OCI-M1 (cell line): ENCODE results near the gene MYDGF.
"Not testable (repeated sequence)": the region's sequence is repeated elsewhere in the genome, so short reads cannot be mapped to it uniquely, and the experiment has no call there.

ENCODE experiments used
- DNase-seq: peaks from one replicate; lab custom pipeline; 2025; lab: John Stamatoyannopoulos, UW

The MYDGF gene

DNA sequence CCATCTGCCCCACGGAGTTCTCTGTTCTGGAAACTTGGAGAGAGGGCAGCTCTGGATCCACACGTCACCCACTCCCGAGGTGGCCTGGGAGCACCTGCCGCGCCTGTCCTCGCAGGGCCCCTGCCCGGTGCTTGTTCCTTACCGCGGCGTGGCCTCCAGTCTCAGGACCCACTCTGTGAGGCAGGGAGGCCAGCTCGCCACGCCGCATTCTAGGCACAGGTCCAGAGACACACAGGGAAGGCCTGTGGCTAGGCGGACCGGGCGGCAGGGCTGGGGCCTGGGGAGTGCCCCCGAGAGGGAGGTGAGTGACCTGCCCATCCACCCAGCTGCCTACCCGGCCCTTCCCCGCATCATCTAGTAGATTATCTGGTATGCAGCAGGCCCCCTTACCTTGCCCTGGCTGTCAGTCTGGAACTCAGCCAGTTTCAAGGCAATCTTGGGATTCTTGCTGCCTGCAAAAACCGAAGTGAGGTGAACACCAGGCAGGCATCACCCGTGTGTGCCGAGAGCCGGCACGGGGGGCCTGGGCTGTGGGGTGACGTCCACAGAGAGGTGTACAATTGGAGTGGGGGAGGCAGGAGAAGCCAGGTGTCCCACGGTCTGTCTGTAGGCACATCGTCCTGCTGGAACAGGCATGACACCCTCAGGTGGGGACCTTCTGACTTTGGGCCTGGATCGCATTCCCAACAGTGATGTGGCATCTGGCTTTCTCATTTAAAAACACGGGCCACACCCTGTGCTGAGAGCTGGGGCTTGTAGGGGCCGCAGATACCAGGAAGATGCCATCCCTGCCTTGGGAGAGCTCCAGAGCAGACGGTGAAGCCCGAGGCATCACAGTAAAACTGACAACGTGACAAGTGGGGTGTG, 29.9 kb upstream of the MYDGF start:
- DNase-seq, result no peak

DNA sequence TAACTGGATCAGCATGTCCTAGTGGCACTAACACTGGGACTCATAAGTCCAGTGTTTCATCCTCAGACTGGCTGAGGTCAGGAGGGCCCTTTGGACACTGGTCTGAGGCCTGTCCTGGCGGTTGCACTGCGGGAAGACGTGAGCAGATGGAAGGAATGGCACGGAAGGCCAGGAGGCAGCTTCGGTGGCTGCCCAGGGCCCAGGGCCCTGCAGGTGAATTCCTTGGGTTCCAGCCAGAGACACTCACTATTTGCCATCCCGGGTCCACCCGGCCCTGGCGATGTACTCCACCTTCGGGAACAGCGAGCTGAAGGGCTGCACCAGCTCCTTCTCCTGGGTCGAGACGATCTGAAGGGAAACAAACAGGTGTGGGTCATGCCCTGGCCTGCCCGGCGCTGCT, 27.2 kb upstream of the MYDGF start:
- no peak for DNase-seq

DNA sequence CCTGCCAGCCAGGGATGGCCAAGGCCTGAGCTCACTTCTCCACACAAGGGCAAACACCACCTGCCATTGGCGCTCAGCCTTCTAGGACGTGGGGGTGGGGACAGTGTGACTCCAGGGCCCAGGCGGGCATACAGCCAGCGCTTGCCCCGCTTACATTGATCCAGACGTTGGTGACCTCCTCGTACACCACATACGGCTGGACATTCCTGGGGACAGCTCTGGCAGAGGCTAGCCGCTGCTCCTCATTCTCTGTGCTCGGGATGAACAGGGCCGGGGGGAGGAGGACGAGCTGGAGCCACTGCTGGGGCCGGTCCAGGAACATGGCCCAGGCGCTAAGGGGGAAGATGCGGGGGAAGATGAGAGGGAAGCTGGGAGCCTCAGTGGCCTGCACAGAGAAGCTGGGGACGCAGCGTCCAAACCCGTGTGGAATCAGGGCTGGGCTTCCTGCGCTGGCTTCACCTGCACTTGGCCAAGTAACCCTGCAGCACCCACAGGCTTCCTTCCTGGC, 25.1 kb upstream of the MYDGF start:
- DNase-seq, result no peak

GRCh38 chr19:4694211-4694987, 24.3 kb upstream of the MYDGF start:
- DNase-seq, result no peak

DNA sequence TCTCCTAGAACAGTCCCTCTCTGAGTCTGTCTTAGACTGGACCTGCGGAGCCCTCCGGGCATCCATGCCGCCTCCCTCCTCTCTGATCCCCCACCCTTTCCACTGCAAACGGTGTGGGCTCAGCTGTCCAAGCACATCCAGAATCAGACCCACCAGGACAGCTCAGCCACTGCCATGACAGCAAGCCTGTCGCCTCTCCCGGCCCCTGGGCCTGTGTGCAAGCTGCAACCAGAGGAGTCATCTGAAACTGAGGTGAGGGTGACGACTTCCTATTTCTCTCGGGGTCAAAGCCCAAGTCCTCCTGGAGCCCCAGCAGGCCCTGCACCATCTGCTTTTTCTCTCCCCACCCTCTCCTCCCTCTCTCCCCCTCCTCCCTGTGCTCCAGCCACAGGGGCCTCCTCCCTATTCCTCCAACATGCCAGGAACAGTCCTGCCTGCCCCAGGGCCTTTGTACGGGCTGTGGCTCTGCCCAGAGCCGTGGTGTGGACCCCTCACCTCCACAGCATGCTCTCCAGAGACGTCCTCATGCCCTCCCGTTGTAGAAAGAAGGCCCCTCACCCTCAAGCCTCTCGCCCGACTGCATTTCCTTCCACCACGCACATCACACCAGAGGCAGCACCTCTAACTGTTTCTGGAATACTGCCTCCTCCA, 23.5 kb upstream of the MYDGF start:
- no peak for DNase-seq

GRCh38 chr19:4693078-4693350, 22.9 kb upstream of the MYDGF start:
- no peak for DNase-seq

GRCh38 chr19:4692251-4693077, 22.3 kb upstream of the MYDGF start:
- DNase-seq, result no peak

DNA sequence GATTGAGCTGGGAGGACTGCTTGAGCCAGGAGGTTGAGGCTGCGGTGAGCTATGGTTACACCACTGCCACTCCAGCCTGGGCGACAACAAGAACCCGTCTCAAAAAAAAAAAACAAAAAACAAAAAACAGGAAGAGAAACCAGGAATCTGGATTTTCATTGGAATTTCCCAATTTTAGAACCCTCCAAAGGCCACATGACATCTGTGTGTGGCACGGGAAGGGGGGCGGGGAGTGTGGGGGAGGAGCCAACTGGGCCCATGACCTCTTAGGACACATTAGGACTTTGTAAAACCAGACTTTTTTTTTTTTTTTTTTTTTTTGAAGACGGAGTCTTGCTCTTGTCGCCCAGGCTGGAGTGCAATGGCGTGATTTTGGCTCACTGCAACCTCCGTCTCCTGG, 21.2 kb upstream of the MYDGF start:
- no peak for DNase-seq

GRCh38 chr19:4690361-4690760, 20.2 kb upstream of the MYDGF start:
- DNase-seq, result no peak

GRCh38 chr19:4689403-4689802, 19.3 kb upstream of the MYDGF start:
- no peak for DNase-seq

DNA sequence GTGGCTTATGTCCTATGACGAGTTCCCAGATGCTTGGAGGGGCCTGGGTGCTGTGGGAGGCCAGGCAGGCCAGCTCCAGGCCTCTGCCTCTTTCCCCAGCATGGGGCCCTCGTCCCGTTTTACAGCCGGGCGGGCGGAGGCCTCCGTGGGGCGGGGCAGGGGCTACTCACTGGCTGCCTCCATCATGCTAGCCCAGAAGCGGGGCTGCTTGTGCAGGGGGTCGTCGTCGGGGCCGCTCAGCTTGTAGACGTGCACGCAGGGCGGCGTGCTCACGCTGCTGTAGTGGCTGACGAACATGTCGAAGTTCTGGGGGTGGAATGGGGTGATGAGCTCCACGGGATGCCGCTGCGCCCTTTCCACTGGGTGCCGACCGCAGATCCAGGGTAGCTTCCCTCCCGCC, 18.4 kb upstream of the MYDGF start:
- DNase-seq, result no peak

- DNase-seq, result no peak
Measured at GRCh38 chr19:4687396-4687795, 17.3 kb upstream of the MYDGF start.

- no peak for DNase-seq
Measured at GRCh38 chr19:4686700-4687099, 16.6 kb upstream of the MYDGF start.

DNA sequence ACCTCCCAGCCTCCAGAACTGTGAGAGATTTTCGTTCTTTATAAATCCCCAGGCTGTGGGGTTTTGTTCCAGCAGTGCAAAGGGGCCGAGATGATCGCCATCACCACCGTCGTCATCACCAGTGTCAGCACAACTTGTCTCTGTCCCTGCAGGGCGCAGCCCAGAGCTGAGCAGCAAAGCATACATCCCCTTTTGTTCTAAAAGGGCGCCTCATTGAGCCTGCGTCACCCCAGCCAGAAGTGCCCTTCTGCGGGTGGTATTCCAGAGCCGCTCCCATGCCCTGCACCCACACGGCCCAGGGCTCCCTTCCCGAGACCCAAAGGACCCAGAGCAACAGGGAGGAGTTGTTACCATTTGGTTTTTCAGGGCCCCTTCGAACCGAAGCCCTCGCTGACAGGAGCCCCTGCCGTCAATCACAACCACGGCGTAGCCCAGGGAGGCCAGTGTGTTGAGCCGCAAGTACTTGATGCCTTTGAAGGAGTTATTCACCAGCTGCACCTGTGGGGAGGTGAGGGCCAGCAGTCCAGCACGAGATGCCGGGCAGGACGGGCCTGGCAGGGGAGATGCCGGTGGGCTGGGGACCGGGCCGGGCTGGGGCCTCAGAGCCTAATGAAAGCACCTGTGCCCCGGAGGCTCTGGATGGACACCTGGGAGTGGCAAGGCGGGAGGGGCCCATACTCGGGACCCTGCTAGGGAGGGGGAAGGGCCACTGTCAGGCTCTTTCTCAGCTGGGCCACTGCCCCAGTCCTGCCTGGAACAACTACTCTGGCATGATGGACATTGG, 14.4 kb upstream of the MYDGF start:
- DNase-seq, result no peak

- no peak for DNase-seq
Measured at GRCh38 chr19:4682417-4683200, 12.5 kb upstream of the MYDGF start.

- DNase-seq, result not testable (repeated sequence)
Measured at GRCh38 chr19:4680021-4680420, 9.9 kb upstream of the MYDGF start.

DNA sequence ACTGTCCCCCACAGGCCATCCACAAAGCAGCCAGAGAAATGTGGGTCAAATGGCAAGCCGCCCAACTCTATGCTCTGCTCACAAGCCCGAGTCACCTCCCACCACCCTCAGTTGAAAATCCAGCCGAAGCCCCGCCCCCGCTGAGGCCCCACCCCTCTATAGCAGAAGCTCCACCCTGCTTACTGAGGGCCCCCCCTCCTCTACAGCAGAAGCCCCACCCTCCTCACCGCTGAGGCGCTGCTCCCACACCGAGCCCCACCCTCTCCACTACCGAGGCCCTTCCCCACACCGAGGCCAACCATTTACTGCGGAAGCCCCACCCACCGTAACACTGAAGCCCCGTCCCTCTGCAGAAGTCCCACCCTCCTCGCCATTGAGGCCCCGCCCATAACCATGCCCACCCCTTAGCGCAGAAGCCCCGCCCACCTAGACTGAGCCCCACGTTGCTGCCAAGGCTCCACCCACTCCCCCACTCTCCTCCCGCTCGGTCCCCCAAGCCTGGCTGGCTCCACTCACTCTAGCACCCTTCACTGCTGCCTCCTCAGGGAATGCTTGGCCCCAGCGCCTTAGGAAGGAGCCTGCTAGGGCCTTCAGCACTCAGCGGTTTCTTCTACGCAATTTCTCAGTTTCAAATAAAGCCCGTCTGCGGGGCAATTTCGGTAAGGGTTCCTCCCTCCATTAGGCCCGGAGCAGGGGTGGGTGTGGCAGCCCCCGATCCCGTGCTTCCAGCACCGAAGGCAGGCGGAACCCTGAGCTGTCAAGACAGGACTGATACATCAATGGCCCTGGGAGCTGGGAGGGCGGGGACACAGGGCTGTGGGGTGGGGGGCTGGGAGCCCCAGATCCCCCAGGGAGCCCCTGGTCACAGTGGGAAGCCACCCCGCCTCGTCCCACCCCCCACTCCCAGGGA, 9.0 kb upstream of the MYDGF start:
- no peak for DNase-seq

DNA sequence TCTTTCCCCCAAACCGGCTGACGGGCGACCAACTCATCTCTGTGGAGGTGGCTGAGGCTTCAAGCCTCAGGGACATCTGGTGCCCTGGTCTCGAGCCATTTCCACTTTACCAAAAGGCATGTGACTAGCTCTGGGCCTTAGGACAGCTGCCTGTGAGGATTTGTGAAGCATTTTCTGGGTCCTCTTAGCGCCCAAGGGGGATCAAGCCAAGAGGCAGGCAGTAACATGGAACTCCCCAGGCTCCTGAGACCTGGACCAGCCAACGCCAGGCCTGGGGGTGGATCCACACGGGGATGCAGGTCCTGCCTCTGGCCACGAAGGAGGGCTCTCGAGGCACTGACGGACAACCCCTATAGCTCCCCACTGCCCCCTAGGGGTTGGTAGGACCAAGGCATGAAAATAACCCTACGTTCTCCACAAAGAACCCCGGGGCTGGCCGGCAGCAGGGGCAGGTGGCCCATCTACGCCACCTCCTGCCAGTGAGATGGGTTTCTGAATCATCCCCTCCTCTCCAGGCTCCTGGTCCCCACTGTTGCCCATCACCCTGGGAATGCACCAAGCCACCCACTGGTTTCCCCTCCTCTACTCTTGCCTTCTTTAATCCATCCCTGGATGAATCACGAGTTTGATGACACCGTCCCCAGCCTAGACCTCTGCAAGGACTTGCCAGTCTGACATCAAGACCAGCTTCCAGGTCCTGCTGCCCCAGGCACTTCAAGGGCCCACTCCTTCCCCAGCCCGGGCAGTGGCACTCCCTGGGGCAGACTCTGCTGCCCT, 7.0 kb upstream of the MYDGF start:
- DNase-seq, result peak; percentile 41

GRCh38 chr19:4675346-4675745, 5.2 kb upstream of the MYDGF start:
- no peak for DNase-seq
